ENCODE measurements around the gene IRS2. TPM values are rescaled to one million over a fixed set of nuclear protein-coding genes. Genes with fewer than 3 reads are reported as not detected.

The IRS2 gene
- total and polyA plus RNA-seq, 2 donors (not counting 1 experiment from before 2014, with no cell fraction given) = 2.3 TPM

- Histone ChIP-seq H2AFZ (ENCODE audit: low read length) (no peak overlapping the region), H3K36me3 (ENCODE audit: control insufficient read depth, insufficient read depth, low read length) (no peaks in the 10 kb centered on the region), H3K4me1 (ENCODE audit: control insufficient read depth, extremely low read depth, insufficient read depth, low read length) (no peaks in the 10 kb centered on the region), H3K4me3 (replicated peaks in 1 of 4; ENCODE audit: control extremely low read depth in 1 of 4, insufficient read depth in 1 of 4, low read depth in 3 of 4, low read length in 4 of 4) (no peak overlapping the region), H3K27me3 (ENCODE audit: control insufficient read depth, insufficient read depth, low read length) (no peaks in the 10 kb centered on the region), H3K9ac (ENCODE audit: insufficient read depth, low read length) (no peak overlapping the region), H3K9me3 (ENCODE audit: control insufficient read depth, insufficient read depth, low read depth, low read length) (no peaks in the 10 kb centered on the region), H3K27ac (ENCODE audit: insufficient read depth, low read length) (no peak overlapping the region), H3K79me2 (ENCODE audit: control insufficient read depth, insufficient read depth, low read length) (no peaks in the 10 kb centered on the region), H3K4me2 (ENCODE audit: extremely low read depth, insufficient read depth, low read length) (no peak overlapping the region), H4K20me1 (ENCODE audit: control insufficient read depth, extremely low read depth, insufficient read depth, low read length) (no peaks in the 10 kb centered on the region)
- no peak for DNase-seq (ENCODE audit: low read depth in 2 of 2)
- no peak for TF ChIP-seq CTCF (conservative IDR thresholded peaks at IDR 0.05 in 1 of 2, IDR thresholded peaks at IDR 0.05 in 1 of 2; ENCODE audit: low read depth in 1 of 2, low read length in 2 of 2)
- no peak for TF ChIP-seq EZH2 (IDR thresholded peaks at IDR 0.05; ENCODE audit: low read length, missing control alignments)
Measured at GRCh38 chr13:109749365-109749764, 37.0 kb downstream of the IRS2 start.

- H3K27me3 ChIP-seq (ENCODE audit: control insufficient read depth, insufficient read depth, low read length) = no peaks in the 10 kb centered on the region
- H2AFZ ChIP-seq (ENCODE audit: low read length) = no peak overlapping the region
- H3K9me3 ChIP-seq (ENCODE audit: control insufficient read depth, insufficient read depth, low read depth, low read length) = no peaks in the 10 kb centered on the region
- H4K20me1 ChIP-seq (ENCODE audit: control insufficient read depth, extremely low read depth, insufficient read depth, low read length) = no peaks in the 10 kb centered on the region
- no peaks in the 10 kb centered on the region for H3K4me1 ChIP-seq (ENCODE audit: control insufficient read depth, extremely low read depth, insufficient read depth, low read length)
- H3K4me3 ChIP-seq (replicated peaks in 1 of 4; ENCODE audit: control extremely low read depth in 1 of 4, insufficient read depth in 1 of 4, low read depth in 3 of 4, low read length in 4 of 4) = no peak overlapping the region
- H3K9ac ChIP-seq (ENCODE audit: insufficient read depth, low read length) = no peak overlapping the region
- H3K36me3 ChIP-seq (ENCODE audit: control insufficient read depth, insufficient read depth, low read length) = no peaks in the 10 kb centered on the region
- TF ChIP-seq CTCF (conservative IDR thresholded peaks at IDR 0.05 in 1 of 2, IDR thresholded peaks at IDR 0.05 in 1 of 2; ENCODE audit: low read depth in 1 of 2, low read length in 2 of 2) (no peak), EZH2 (IDR thresholded peaks at IDR 0.05; ENCODE audit: low read length, missing control alignments) (no peak)
- no peak overlapping the region for H3K4me2 ChIP-seq (ENCODE audit: extremely low read depth, insufficient read depth, low read length)
- H3K79me2 ChIP-seq (ENCODE audit: control insufficient read depth, insufficient read depth, low read length) = no peaks in the 10 kb centered on the region
- no peak for DNase-seq (ENCODE audit: low read depth in 2 of 2)
- H3K27ac ChIP-seq (ENCODE audit: insufficient read depth, low read length) = no peak overlapping the region
Measured at GRCh38 chr13:109748677-109749076, 37.7 kb downstream of the IRS2 start.

GRCh38 chr13:109747524-109747923, 38.9 kb downstream of the IRS2 start:
- Histone ChIP-seq H3K4me1 (ENCODE audit: control insufficient read depth, extremely low read depth, insufficient read depth, low read length) (no peaks in the 10 kb centered on the region), H3K79me2 (ENCODE audit: control insufficient read depth, insufficient read depth, low read length) (no peaks in the 10 kb centered on the region), H3K27me3 (ENCODE audit: control insufficient read depth, insufficient read depth, low read length) (no peaks in the 10 kb centered on the region), H3K9me3 (ENCODE audit: control insufficient read depth, insufficient read depth, low read depth, low read length) (no peaks in the 10 kb centered on the region), H3K27ac (ENCODE audit: insufficient read depth, low read length) (no peak overlapping the region), H4K20me1 (ENCODE audit: control insufficient read depth, extremely low read depth, insufficient read depth, low read length) (no peaks in the 10 kb centered on the region), H3K4me2 (ENCODE audit: extremely low read depth, insufficient read depth, low read length) (no peak overlapping the region), H3K36me3 (ENCODE audit: control insufficient read depth, insufficient read depth, low read length) (no peaks in the 10 kb centered on the region), H3K4me3 (replicated peaks in 1 of 4; ENCODE audit: control extremely low read depth in 1 of 4, insufficient read depth in 1 of 4, low read depth in 3 of 4, low read length in 4 of 4) (no peak overlapping the region), H2AFZ (ENCODE audit: low read length) (no peak overlapping the region), H3K9ac (ENCODE audit: insufficient read depth, low read length) (no peak overlapping the region)
- TF ChIP-seq EZH2 (IDR thresholded peaks at IDR 0.05; ENCODE audit: low read length, missing control alignments) (no peak), CTCF (conservative IDR thresholded peaks at IDR 0.05 in 1 of 2, IDR thresholded peaks at IDR 0.05 in 1 of 2; ENCODE audit: low read depth in 1 of 2, low read length in 2 of 2) (peak in 1 of 2 donors; percentile 20)
- peak in 1 of 2 donors; percentile 21 for DNase-seq (ENCODE audit: low read depth in 2 of 2)

Data from fibroblast of lung (primary cell).